GM18867 (cell line): ENCODE measurements around the gene SPINK4.
A peak's percentile ranks its signal among the peaks of the same experiment; 100 is the strongest.

Experiments used
- ATAC-seq: cut with Tn5 transposase; IDR thresholded peaks from one replicate; pipeline ENCODE4 v1.9.1; 2021; ENCODE audit warnings: mild to moderate bottlenecking, moderate library complexity; ENCODE audit not compliant: unreplicated experiment

The SPINK4 gene

GRCh38 chr9:33290247-33291030 lies 50.5 kb downstream of the SPINK4 start, which contains the start of gene NFX1:
TSS of gene NFX1 (plus strand) at chr9:33290516. CDS start at chr9:33290573, 57 bp downstream.
- peak; percentile 85 for ATAC-seq

- no peak for ATAC-seq
These were observed 51.0 kb downstream of the SPINK4 start for GRCh38 chr9:33291031-33291397.

- ATAC-seq: no peak
These were observed 51.9 kb downstream of the SPINK4 start for GRCh38 chr9:33291901-33292300.

GRCh38 chr9:33293782-33294181 lies 53.8 kb downstream of the SPINK4 start:
- no peak for ATAC-seq

- ATAC-seq: no peak
These were observed 54.9 kb downstream of the SPINK4 start for GRCh38 chr9:33294670-33295432.

- ATAC-seq: peak; percentile 46
These were observed 55.6 kb downstream of the SPINK4 start for GRCh38 chr9:33295571-33295970.

GRCh38 chr9:33297432-33297831 lies 57.5 kb downstream of the SPINK4 start:
- ATAC-seq: peak; percentile 85
